HG02852 (cell line): ENCODE results near the gene SEPTIN14.
"Not testable (repeated sequence)": the region's sequence is repeated elsewhere in the genome, so short reads cannot be mapped to it uniquely, and the experiment has no call there.

Source experiments
- ATAC-seq: cut with Tn5 transposase; IDR thresholded peaks from one replicate; pipeline ENCODE4 v1.9.1; 2021; ENCODE audit warnings: mild to moderate bottlenecking, moderate library complexity; ENCODE audit not compliant: unreplicated experiment

The SEPTIN14 gene

DNA sequence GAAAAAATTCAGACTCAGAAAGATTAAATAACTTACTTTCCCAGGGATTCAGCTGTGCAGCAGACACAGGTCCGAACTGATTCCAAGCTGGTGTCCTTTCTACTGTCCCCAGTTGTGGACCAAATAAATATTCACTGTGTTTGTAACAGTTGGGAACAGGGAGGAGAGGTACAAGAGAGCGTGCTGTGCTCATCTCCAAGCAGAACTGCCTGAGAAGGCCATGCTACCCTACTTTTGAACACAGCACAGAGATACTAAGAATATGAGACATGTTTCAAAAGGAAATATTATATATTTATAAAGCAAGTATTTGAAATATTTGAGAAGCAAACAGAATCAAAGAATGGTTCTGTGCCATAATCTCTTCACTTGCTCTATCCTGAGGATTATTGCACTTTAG lies at the start of gene SEPTIN14:
Gene SEPTIN14 (minus strand): TSS at position 101 of the 400 bp plus-strand sequence. CDS start 756 bp downstream, outside the sequence.
- not testable (repeated sequence) for ATAC-seq

DNA sequence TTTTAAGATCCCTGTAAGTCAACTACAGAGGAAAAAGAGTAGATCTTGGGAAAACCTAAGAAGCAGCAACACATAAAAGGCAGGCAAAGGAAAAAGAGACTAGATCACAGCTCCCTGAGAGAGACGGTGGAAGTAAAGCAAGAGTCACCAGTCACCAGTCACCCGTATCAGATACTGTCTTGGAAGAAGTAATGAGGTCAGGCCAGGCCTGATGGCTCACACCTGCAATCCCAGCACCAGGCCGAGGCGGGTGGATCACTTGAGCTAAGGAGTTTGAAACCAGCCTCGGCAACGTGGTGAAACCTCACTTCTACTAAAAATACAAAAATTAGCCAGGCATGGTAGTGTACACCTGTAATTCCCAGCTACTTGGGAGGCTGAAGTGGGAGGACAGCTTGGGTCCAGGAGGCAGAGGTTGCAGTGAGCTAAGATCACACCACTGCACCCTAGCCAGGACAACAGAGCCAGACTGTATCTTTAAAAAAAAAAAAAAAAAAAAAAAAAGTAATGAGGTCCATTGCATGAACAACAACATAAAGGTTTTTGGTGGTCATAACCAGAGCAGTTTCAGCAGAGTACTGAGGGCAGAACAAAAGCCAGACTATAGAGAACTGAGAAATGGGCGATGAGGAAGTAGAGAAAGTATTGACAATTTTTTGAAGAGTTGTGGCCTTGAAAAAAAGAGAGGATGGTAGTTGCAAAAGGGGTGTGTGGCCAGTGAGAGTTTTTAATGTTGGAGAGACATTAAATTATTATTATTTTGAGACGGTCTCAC lies 41.6 kb upstream of the SEPTIN14 start:
- ATAC-seq, result peak; percentile 93

DNA sequence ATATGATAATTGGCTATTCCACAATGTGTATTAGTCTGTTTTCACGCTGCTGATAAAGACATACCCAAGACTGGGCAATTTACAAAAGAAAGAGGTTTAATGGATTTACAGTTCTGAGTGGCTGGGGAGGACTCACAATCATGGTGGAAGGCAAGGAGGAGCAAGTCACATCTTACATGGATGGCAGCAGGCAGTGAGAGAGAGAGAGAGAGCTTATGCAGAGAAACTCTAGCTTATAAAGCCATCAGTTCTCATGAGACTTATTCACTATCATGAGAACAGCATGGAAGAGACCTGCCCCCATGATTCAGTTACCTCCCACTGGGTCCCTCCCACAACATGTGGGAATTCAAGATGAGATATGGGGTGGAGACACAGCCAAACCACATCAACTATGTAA lies 38.5 kb upstream of the SEPTIN14 start:
- ATAC-seq, result not testable (repeated sequence)

DNA sequence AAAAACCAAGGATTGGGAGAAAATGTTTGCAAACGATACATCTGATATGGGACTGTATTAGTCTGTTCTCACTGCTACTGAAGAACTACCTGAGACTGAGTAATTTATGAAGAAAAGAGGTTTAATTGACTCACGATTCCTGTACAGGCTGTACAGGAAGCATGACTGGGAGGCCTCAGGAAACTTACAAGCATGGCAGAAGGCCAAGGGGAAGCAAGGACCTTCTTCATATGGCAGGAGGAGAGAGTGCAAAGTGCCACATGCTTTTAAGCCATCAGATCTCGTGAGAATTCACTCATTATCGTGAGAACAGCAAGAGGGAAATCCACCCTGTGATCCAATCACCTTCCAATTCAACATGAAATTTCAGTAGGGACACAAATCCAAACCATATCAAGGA lies 35.7 kb upstream of the SEPTIN14 start:
- ATAC-seq, result no peak

DNA sequence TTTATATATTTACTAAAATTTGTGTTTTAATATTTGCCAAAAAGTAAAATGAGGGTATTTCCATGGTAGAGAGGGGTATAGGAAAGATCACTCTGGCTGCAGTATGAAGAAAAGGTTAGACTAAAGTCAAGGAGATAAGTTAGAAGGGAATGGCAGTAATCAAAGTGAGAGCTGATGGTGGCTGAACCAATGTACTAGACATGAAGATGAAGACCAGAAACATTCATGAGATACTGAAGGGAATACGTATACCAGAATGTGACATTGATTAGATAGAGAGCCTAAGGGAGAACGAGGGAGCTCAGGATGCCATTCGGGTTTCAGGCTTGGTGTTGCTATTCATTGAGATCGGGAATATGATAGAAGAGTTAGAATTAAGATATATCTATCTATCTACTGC lies 32.5 kb upstream of the SEPTIN14 start:
- no peak for ATAC-seq

DNA sequence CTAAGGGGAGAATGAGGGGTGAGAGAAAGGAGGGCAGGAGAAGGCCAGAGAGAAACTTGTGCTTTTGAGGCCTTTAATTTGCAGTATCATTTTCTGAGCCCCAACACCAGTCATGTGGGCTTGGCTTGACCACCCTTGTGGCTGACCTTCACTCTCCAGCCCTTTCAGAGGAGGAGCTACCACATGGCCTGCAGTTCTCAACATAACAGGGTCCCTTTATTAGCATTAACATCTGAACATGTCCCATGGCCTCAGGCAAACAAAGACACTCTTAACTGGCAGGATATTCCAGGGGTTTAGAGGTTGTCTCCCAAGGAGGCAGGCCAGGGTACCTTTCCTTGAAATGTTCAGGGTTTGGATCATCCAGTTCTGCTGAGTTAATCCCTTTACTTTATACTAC lies 31.4 kb upstream of the SEPTIN14 start:
- ATAC-seq, result no peak

DNA sequence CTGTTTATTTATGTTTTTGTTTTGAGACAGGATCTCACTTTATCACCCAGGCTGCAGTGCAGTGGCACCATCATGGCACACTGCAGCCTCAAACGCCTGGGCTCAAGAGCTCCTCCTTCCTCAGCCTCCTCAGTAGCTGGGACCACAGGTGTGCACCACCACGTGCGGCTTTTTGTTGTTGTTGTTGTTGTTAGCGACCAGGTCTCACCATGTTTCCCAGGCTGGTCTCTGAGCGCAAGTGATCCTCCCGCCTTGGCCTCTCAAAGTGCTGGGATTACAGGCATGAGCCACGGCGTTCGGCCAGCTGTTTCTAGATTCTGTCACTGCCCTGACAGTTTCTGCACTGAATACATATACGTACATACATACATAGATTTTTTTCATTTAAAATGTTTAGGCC lies 25.8 kb upstream of the SEPTIN14 start:
- ATAC-seq, result not testable (repeated sequence)

DNA sequence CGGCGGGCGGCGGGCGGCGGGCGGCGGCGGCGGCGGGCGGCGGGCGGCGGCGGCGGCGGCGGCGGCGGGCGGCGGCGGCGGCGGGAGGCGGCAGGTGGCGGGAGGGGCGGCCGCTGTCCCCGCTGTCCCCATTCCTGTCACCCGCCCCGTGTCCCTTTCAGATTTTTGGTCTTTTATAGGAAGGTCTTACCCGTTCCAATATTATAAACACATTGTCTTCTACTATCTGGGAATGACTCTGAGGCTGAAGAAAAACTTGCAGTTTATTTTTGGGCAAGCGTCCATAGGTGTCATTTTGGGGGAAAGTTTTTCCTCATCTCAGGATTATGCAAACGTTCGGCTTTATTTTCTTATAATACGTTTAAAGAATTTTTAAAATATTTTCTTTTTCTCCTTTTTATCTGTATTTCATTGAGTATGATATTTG lies 25.3 kb upstream of the SEPTIN14 start:
- peak; percentile 3 for ATAC-seq

DNA sequence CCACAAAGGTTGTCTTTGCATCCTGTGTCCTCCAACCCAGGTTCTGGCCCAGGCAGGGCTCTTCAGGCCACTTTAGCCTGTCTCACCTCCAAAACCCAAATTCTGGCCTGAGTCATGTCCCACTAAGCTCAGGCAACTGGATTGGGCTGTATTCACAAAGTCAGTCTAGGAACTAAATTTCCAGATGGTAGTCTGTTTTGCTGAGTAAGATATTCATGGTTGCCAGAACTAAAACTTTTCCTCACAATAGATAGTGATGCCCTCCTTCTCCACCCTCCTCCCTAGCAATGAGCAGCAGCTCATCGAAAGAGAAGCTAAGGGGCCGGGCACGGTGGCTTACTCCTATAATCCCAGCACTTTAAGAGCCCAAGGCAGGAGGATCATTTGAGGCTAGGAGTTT lies 21.8 kb upstream of the SEPTIN14 start:
- ATAC-seq, result no peak

DNA sequence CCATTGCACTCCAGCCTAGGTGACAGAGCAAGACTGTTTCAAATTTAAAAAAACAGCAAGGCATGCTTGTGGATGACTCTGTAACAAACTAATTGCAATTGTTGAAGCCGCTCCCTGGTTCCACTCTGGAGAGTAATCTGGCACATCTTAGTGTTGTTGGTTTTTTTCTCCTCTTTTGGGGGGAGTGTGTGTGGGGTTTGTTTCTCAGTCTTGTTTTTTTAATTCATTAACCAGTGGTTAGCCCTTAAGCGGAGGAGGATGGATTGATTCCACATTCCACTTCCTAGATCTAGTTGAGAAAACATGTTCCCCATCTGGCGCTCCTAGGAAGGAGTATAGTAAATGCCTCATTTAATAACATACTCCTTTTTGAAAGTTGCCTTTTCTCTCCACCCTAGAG lies 16.1 kb upstream of the SEPTIN14 start:
- ATAC-seq, result no peak

DNA sequence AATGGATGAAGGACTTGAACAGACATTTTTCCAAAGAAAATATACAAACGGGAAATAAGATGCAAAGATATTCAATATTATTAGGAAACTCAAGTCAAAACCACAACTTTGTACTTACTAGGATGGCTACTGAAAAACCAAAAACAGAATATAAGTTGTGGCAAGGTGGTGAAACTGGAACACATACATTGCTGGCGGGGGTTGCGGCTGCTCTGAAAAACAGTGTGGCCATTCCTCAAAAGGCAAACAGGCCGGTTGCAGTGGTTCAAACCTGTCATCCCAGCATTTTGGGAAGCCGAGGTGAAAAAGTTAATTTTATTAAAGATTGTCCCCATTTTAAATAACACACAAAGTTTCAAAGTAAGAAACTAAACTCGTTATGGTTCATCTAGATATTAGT lies 14.8 kb upstream of the SEPTIN14 start:
- ATAC-seq, result no peak

DNA sequence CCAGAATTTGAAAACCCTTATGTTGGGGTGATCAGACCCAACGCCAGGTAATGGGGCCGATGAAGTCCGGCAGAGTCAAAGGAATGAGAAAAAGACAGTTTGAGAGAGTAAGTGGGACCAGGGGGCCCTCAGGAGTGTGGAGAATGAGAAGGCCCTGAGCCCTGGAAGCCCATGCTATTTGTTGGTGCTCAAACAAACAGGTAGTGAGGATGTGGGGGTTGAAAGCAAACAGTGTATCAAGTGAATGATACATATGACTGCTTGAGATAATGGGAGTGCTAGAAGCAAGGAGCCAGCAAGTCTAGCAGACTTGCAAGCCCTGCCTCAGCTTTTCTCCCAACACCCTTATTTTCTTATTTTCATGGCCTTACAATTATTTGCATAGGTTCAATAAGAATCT lies 11.2 kb upstream of the SEPTIN14 start:
- no peak for ATAC-seq

DNA sequence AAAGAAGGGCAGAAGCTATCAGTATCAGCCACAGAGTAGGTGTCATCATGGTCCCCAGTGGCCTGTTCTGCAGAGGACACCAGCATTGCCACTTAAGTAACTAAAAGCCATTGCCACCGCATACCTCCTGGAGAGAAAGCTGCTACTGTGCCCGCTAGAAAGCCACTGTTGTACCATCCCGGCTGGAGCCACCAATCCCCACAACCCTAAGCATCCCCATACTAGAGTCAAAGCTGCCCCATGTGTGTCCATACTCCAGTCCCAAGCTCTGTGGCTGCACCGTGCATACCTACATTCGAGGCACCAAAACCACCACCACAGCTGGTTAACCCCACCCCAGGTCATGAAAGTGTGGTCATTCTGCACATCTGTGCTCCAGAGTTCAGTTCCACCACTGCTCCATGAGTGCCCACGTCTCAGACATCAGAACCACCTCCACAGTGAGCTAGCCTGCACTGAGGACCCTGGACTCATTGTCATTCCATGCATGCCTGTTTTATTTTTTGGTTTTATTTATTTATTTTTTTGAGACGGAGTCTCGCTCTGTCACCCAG lies 9.5 kb upstream of the SEPTIN14 start:
- ATAC-seq, result no peak

DNA sequence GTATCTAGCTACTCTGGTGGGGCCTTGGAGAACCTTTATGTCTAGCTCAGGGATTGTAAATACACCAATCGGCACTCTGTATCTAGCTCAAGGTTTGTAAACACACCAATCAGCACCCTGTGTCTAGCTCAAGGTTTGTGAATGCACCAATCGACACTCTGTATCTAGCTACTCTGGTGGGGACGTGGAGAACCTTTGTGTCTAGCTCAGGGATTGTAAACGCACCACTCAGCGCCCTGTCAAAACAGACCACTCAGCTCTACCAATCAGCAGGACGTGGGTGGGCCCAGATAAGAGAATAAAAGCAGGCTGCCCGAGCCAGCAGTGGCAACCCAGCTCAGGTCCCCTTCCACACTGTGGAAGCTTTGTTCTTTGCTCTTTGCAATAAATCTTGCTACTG lies 6.4 kb upstream of the SEPTIN14 start:
- not testable (repeated sequence) for ATAC-seq

DNA sequence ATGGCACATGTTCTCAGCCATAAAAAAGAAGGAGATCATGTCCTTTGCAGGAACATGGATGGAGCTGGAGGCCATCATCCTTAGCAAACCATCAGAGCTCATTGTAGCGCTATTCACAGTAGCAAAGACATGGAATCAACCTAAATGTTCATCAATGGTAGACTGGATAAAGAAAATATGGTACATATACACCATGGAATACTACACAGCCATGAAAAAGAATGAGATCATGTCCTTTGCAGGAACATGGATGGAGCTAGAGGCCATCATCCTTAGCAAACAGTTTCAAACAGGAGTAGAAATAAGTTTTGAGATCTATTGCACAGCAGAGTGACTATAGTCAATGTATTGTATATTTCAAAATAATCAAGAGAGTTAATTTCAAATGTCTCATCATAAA lies 17.4 kb downstream of the SEPTIN14 start:
- not testable (repeated sequence) for ATAC-seq

DNA sequence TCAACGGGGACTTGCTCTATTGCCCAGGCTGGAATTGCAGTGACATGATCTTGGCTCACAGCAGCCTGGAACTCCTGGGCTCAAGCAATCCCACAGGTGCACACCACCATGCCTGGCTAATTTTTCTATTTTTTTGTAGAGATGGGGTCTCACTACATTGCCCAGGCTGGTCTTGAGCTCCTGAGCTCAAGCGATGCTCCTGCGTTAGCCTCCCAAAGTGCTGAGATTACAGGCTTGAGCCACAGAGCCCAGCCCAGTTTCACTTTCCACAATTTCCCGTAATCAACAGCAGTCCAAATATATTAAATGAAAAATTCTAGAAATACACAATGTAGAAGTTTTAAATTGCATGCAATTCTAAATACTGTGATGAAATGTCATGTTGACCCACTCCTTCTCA lies 24.0 kb downstream of the SEPTIN14 start:
- no peak for ATAC-seq

DNA sequence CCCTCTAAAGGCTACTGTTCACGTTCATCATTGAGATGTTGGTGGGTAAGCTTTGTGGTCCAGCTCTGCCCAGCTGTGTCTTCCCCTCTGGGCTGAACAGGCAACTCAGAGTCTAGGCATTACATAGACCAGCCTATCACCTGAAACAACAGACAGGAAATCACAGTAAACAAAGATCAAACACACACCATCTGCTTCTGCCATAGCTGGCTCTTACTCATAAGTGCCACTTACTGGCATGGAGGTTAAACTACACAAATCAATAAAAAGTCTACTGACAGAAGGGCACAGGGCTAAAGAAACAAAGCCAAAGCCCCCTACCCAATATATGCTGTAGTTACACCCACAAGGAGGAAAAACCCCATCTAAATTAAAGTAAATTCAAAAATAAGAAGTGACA lies 35.0 kb downstream of the SEPTIN14 start:
- ATAC-seq, result no peak

DNA sequence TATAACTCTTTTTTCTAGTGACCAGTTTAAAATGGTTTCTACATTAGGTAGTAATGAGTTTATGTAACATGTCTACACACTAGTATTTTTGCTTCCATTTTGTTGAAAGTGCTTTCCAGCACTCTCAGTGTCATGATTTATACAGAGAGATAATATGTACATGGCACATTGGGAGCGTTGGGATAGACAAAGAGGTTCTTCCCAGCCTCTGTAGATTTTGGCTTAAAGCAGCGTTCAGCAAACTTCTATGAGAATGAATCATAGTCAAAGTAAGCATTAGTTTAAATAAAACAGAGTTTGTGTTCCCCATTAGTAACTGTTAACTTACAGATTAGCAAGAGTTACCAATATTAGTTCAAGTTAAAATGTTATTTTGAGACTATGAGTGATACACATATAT lies 43.9 kb downstream of the SEPTIN14 start:
- no peak for ATAC-seq

DNA sequence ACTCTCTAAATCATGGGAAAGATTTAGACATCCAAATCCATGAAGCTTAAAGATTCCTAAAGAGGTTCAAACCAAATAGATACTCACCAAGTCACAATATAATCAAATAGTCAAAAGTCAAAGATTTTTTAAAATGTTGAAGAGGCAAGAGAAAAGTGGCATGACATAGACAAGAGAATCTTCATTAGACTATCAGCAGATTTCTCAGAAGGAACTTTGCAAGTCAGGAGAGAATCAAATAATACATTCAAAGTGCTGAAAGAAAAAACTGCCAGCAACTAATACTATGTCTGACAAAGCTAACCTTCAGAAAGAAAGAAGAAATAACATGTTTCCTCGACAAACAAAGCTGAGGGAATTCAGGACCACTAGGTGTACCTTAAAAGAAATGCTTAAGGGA lies 65.3 kb downstream of the SEPTIN14 start:
- not testable (repeated sequence) for ATAC-seq

DNA sequence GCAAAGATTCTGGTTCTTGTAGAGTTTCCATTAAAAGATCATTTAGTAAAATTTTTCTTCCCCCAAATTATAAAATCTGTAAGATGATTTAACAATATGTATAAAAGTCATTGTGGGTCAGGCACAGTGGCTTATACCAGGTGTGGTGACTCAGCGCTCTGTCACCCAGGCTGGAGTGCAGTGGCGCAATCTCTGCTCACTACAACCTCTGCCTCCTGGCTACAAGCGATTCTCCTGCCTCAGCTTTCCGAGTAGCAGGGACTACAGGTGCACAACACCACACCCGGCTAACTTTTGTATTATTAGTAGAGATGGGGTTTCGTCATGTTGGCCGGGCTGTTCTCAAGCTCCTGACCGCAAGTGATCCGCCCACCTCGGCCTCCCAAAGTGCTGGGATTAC lies 68.0 kb downstream of the SEPTIN14 start:
- ATAC-seq, result no peak

DNA sequence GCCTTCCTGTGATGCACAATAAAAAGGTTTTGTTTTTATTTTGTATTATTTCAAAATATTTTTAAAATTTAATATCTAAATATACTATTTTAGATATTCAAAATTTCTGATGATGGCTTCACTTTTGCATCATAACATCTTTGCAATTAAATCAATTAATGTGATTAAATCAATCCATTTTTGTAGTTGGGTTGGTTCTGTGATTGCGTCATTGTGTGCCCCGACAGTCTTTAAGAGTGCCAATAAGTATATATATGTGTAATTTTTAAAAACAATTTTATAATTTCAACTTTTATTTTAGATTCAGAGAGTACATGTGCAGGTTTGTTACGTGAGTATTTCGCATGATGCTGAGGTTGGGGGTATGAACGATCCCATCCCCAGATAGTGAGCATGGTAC lies 70.5 kb downstream of the SEPTIN14 start:
- ATAC-seq, result no peak

DNA sequence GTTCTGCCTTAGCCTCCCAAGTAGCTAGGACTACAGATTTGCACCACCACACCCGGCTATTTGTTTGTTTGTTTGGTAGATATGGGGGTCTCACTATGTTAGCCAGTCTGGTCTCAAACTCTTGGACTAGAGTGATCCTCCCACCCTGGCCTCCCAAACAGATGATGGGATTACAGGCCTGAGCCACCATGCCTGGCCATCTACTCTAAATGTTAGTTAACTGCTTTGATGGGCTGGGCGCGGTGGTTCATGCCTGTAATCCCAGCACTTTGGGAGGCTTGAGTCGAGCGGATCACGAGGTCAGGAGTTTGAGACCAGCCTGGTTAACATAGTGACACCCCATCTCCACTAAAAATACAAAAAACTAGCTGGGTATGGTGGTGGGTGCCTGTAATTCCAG lies 74.8 kb downstream of the SEPTIN14 start:
- ATAC-seq, result no peak

DNA sequence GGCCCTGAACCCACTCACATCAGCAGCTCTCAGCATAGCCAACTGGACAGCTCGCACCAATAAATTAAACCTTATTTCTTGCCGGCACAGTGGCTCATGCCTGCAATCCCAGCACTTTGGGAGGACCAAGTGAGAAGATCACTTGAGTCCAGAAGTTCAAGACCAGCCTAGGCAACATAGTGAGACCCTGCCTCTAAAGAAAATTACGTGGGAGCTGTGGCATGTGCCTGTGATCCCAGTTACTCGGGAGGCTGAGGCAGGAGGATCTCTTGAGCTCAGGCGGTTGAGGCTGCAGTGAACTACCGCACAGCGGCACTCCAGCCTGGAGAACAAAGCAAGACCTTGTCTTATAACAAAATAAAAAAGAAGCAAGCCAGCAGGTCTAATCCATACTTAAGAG lies 75.7 kb downstream of the SEPTIN14 start:
- no peak for ATAC-seq
